Choroid plexus epithelial cell (primary cell): ENCODE data around the gene HMCN2.

Experiments used
- DNase-seq: peaks from one replicate; pipeline ENCODE4 v3.0.0-alpha.2; 2010; ENCODE audit warnings: low read depth
- H3K4me3 ChIP-seq: 2 replicates; pipeline ENCODE4 v1.5.1; 2011; ENCODE audit warnings: low read depth, mild to moderate bottlenecking, control low read depth, low read length, moderate library complexity
- CTCF ChIP-seq: conservative IDR thresholded peaks from 2 replicates; pipeline ENCODE4 v1.5.1; 2011; ENCODE audit warnings: low read depth, mild to moderate bottlenecking, control low read depth, inconsistent platforms, low read length, moderate library complexity

HMCN2 gene

GRCh38 chr9:130234340-130235260 is 31.0 kb upstream of the HMCN2 start:
- H3K4me3 ChIP-seq, result no peak overlapping the region
- peak; percentile 55 for DNase-seq
- no peak for TF ChIP-seq CTCF

GRCh38 chr9:130235558-130236435 is 29.8 kb upstream of the HMCN2 start:
- peak; percentile 66 for DNase-seq
- peak; percentile 96 for TF ChIP-seq CTCF
- H3K4me3 ChIP-seq, result no peak overlapping the region

- no peak for TF ChIP-seq CTCF
- no peak overlapping the region for H3K4me3 ChIP-seq
These were observed 29.0 kb upstream of the HMCN2 start for GRCh38 chr9:130236436-130236985.

GRCh38 chr9:130237076-130237475 is 28.5 kb upstream of the HMCN2 start:
- peak; percentile 45 for DNase-seq
- no peak for TF ChIP-seq CTCF
- no peak overlapping the region for H3K4me3 ChIP-seq

More at GRCh38 chr9:130236436-130236985, 29.0 kb upstream of the HMCN2 start:
- no peak for DNase-seq

- no peak for DNase-seq
- TF ChIP-seq CTCF, result no peak
- H3K4me3 ChIP-seq, result no peak overlapping the region
These were observed 27.6 kb upstream of the HMCN2 start for GRCh38 chr9:130237763-130238524.

- no peak for TF ChIP-seq CTCF
These were observed 26.2 kb upstream of the HMCN2 start for GRCh38 chr9:130239363-130239695.

More at GRCh38 chr9:130239363-130239695, 26.2 kb upstream of the HMCN2 start:
- DNase-seq, result no peak
- no peak overlapping the region for H3K4me3 ChIP-seq
